A673 (cell line): ENCODE data around the gene PRKCB. TPM values are rescaled to one million over a fixed set of nuclear protein-coding genes. Genes with fewer than 3 reads are reported as not detected.

Source experiments
- BruUV-seq: library from RNA; stranded (reverse); fragments of 400-500 nt; replicated peaks from 2 replicates; lab custom pipeline; 2021; lab: Mats Ljungman, UMichigan
- CTCF ChIA-PET: fragments of 300-600 bp; sonication (Branson Sonifier 250); formaldehyde crosslinking; loops from one replicate; lab custom pipeline; 2022; ENCODE audit warnings: antibody characterized with exemption; lab: Charles Lee
- POLR2A ChIA-PET: fragments of 300-600 bp; sonication (Branson Sonifier 250); formaldehyde crosslinking; loops from one replicate; lab custom pipeline; 2022; ENCODE audit warnings: antibody characterized with exemption; ENCODE audit not compliant: low non-redundant PET; lab: Charles Lee
- DNase-seq: peaks from one replicate; pipeline ENCODE4 v3.0.0-alpha.2; 2015; ENCODE audit warnings: low spot score
- H3K27ac ChIP-seq: fragments of 200-600 bp; sonication (generic); 2 replicates; pipeline ENCODE4 v1.5.1; 2016; ENCODE audit warnings: mixed run types, low read depth, mild to moderate bottlenecking, mixed read lengths, antibody characterized with exemption, low read length; ENCODE audit not compliant: poor library complexity, severe bottlenecking
- H3K27me3 ChIP-seq: fragments of 200-600 bp; sonication (generic); replicated peaks from 2 replicates; pipeline ENCODE4 v1.6.1; 2017; ENCODE audit warnings: mixed run types, low read depth, mild to moderate bottlenecking, mixed read lengths, antibody characterized with exemption, low read length; ENCODE audit not compliant: insufficient read depth, poor library complexity
- H3K36me3 ChIP-seq: fragments of 200-600 bp; sonication (generic); 2 replicates; pipeline ENCODE4 v1.6.1; 2016; ENCODE audit warnings: mixed run types, mild to moderate bottlenecking, mixed read lengths, antibody characterized with exemption, low read length; ENCODE audit not compliant: insufficient read depth, poor library complexity, severe bottlenecking
- H3K4me1 ChIP-seq: fragments of 200-600 bp; sonication (generic); 2 replicates; pipeline ENCODE4 v1.6.1; 2017; ENCODE audit warnings: mixed run types, mild to moderate bottlenecking, mixed read lengths, antibody characterized with exemption, low read length; ENCODE audit not compliant: insufficient read depth, poor library complexity, severe bottlenecking
- H3K4me3 ChIP-seq: fragments of 200-600 bp; sonication (generic); 2 replicates; pipeline ENCODE4 v1.5.1; 2016; ENCODE audit warnings: low read depth, mixed run types, mild to moderate bottlenecking, mixed read lengths, low read length; ENCODE audit not compliant: poor library complexity, severe bottlenecking
- H3K9me3 ChIP-seq: fragments of 200-600 bp; sonication (generic); 2 replicates; pipeline ENCODE4 v1.6.1; 2016; ENCODE audit warnings: mixed run types, low read depth, mild to moderate bottlenecking, mixed read lengths, antibody characterized with exemption, low read length; ENCODE audit not compliant: poor library complexity, severe bottlenecking
- CTCF ChIP-seq: fragments of 300-800, 200-600 bp; sonication (generic); conservative IDR thresholded peaks from 2 replicates; pipeline ENCODE4 v1.5.1; 2017; ENCODE audit warnings: low read depth, mild to moderate bottlenecking, antibody characterized with exemption, low read length, moderate library complexity, mixed read lengths
- EZH2 ChIP-seq: fragments of 200-600 bp; sonication (generic); IDR thresholded peaks from 2 replicates; pipeline ENCODE4 v1.6.1; 2017; ENCODE audit warnings: borderline replicate concordance, low read depth, mild to moderate bottlenecking, mixed read lengths, antibody characterized with exemption, low read length; ENCODE audit not compliant: poor library complexity, severe bottlenecking
- intact Hi-C: fragments of 100-400 bp; cut with micrococcal nuclease; formaldehyde crosslinking; loops from one replicate; pipeline ENCODE4 v1.10.0; 2022; ENCODE audit not compliant: unreplicated experiment
- total RNA-seq: library from RNA; stranded (reverse); gene quantifications from 2 replicates; pipeline ENCODE4 v1.2.3, GENCODE V29; 2021

Gene PRKCB
- total RNA-seq, 1 experiment from 2014 or later = 171 TPM

DNA sequence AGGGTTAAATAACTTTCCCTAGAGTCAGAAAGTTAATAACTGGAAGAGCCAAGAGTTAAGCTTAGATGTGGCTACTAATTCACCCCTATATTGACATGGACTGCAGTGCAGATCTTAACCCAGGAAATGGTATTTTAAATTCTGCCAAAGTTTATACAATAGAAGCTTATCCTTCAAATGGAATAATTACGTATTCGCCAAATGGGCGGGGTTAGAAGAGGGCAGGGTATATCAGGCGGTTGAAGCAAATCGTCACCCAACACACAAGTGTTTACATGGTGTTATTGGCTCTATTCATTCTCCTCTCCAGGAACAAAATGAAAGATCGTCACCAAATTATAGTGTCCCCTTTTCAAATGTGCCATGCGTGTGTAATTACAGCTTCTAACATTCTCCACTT lies 182.7 kb downstream of the PRKCB start:
- ChIA-PET CTCF (no interaction called here), POLR2A (interaction anchor here (0.7 kb wide), 1 partner anchor 255 kb away, joined by 3 read pairs; no protein-coding TSS in a partner anchor)
- peak; percentile 55 for DNase-seq
- Histone ChIP-seq H3K4me3 (no peak overlapping the region), H3K9me3 (no peaks in the 10 kb centered on the region), H3K27me3 (no peaks in the 10 kb centered on the region), H3K4me1 (peaks cover 56% of the 10 kb centered on the region), H3K36me3 (no peaks in the 10 kb centered on the region), H3K27ac (peak overlapping the region; percentile 55)
- intact Hi-C loops = no loop called here
- TF ChIP-seq EZH2 = no peak
- no peak for TF ChIP-seq CTCF
- no TSS peak for BruUV-seq

GRCh38 chr16:24022797-24023196 lies 187.0 kb downstream of the PRKCB start:
- Histone ChIP-seq H3K4me3 (no peak overlapping the region), H3K27me3 (no peaks in the 10 kb centered on the region), H3K36me3 (no peaks in the 10 kb centered on the region), H3K4me1 (peaks cover 28% of the 10 kb centered on the region), H3K9me3 (no peaks in the 10 kb centered on the region), H3K27ac (no peak overlapping the region)
- intact Hi-C loops = no loop called here
- BruUV-seq = no TSS peak
- ChIA-PET CTCF (no interaction called here), POLR2A (no interaction called here)
- TF ChIP-seq EZH2 (no peak), CTCF (no peak)
- DNase-seq = no peak

GRCh38 chr16:24023621-24024020 lies 187.8 kb downstream of the PRKCB start:
- POLR2A ChIA-PET = interaction anchor here (0.5 kb wide), 1 partner anchor 470 kb away, joined by 3 read pairs; no protein-coding TSS in a partner anchor

More at GRCh38 chr16:24023621-24024020, 187.8 kb downstream of the PRKCB start:
- CTCF ChIA-PET = no interaction called here
- TF ChIP-seq EZH2 (no peak), CTCF (no peak)
- Histone ChIP-seq H3K36me3 (no peaks in the 10 kb centered on the region), H3K27me3 (no peaks in the 10 kb centered on the region), H3K27ac (no peak overlapping the region), H3K4me1 (peaks cover 23% of the 10 kb centered on the region), H3K4me3 (no peak overlapping the region), H3K9me3 (no peaks in the 10 kb centered on the region)
- intact Hi-C loops = no loop called here
- DNase-seq = no peak
- no TSS peak for BruUV-seq
